HL-60 (cell line): ENCODE results near the gene GKN1.

Source experiments
- GABPA ChIP-seq: IDR thresholded peaks from 2 replicates; pipeline ENCODE4 v1.6.1; 2012; ENCODE audit warnings: low read depth
- POLR2AphosphoS5 ChIP-seq: IDR thresholded peaks from 2 replicates; pipeline ENCODE4 v1.6.1; 2012; ENCODE audit warnings: low read depth
- SPI1 ChIP-seq: IDR thresholded peaks from 2 replicates; pipeline ENCODE4 v1.6.1; 2012; ENCODE audit warnings: low read depth, mild to moderate bottlenecking, borderline replicate concordance
- TF ChIP-seq, protein P1 (sequence below): IDR thresholded peaks from one replicate; pipeline ENCODE4 v1.5.1; 2011; ENCODE audit warnings: low read length, control low read depth, inconsistent platforms; ENCODE audit not compliant: insufficient read depth
- TF ChIP-seq, protein P2 (sequence below): IDR thresholded peaks from 2 replicates; pipeline ENCODE4 v1.6.1; 2012; ENCODE audit warnings: low read depth; ENCODE audit not compliant: insufficient replicate concordance

GRCh38 chr2:68992933-68993332 lies 18.5 kb downstream of the GKN1 start:
- TF ChIP-seq, protein P1, sequence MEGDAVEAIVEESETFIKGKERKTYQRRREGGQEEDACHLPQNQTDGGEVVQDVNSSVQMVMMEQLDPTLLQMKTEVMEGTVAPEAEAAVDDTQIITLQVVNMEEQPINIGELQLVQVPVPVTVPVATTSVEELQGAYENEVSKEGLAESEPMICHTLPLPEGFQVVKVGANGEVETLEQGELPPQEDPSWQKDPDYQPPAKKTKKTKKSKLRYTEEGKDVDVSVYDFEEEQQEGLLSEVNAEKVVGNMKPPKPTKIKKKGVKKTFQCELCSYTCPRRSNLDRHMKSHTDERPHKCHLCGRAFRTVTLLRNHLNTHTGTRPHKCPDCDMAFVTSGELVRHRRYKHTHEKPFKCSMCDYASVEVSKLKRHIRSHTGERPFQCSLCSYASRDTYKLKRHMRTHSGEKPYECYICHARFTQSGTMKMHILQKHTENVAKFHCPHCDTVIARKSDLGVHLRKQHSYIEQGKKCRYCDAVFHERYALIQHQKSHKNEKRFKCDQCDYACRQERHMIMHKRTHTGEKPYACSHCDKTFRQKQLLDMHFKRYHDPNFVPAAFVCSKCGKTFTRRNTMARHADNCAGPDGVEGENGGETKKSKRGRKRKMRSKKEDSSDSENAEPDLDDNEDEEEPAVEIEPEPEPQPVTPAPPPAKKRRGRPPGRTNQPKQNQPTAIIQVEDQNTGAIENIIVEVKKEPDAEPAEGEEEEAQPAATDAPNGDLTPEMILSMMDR = no peak
- TF ChIP-seq GABPA (no peak), POLR2AphosphoS5 (no peak), SPI1 (no peak)
- TF ChIP-seq, protein P2, sequence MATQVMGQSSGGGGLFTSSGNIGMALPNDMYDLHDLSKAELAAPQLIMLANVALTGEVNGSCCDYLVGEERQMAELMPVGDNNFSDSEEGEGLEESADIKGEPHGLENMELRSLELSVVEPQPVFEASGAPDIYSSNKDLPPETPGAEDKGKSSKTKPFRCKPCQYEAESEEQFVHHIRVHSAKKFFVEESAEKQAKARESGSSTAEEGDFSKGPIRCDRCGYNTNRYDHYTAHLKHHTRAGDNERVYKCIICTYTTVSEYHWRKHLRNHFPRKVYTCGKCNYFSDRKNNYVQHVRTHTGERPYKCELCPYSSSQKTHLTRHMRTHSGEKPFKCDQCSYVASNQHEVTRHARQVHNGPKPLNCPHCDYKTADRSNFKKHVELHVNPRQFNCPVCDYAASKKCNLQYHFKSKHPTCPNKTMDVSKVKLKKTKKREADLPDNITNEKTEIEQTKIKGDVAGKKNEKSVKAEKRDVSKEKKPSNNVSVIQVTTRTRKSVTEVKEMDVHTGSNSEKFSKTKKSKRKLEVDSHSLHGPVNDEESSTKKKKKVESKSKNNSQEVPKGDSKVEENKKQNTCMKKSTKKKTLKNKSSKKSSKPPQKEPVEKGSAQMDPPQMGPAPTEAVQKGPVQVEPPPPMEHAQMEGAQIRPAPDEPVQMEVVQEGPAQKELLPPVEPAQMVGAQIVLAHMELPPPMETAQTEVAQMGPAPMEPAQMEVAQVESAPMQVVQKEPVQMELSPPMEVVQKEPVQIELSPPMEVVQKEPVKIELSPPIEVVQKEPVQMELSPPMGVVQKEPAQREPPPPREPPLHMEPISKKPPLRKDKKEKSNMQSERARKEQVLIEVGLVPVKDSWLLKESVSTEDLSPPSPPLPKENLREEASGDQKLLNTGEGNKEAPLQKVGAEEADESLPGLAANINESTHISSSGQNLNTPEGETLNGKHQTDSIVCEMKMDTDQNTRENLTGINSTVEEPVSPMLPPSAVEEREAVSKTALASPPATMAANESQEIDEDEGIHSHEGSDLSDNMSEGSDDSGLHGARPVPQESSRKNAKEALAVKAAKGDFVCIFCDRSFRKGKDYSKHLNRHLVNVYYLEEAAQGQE = no peak
